Neuronal stem cell (in vitro differentiated cells): ENCODE data around the gene BAZ2B.

ENCODE experiments used
- DNase-seq: peaks from one replicate; pipeline ENCODE4 v3.0.0-alpha.2; 2013; ENCODE audit warnings: low spot score
- H2AFZ ChIP-seq: one replicate; pipeline ENCODE4 v1.6.1; 2013; ENCODE audit warnings: mild to moderate bottlenecking, low read length, inconsistent platforms
- H2AK5ac ChIP-seq: 2 replicates; pipeline ENCODE4 v1.6.1; 2013; ENCODE audit warnings: low read depth, mild to moderate bottlenecking, inconsistent platforms, low read length, moderate library complexity, mixed read lengths
- H2BK120ac ChIP-seq: 2 replicates; pipeline ENCODE4 v1.6.1; 2013; ENCODE audit warnings: low read depth, mild to moderate bottlenecking, inconsistent platforms, low read length, moderate library complexity, mixed read lengths
- H2BK12ac ChIP-seq: one replicate; pipeline ENCODE4 v1.6.1; 2013; ENCODE audit warnings: low read length, inconsistent platforms
- H2BK15ac ChIP-seq: 2 replicates; pipeline ENCODE4 v1.6.1; 2013; ENCODE audit warnings: mild to moderate bottlenecking, low read length, inconsistent platforms, mixed read lengths
- H2BK5ac ChIP-seq: one replicate; pipeline ENCODE4 v1.6.1; 2013; ENCODE audit warnings: inconsistent platforms, mild to moderate bottlenecking, low read length, moderate library complexity
- H3K14ac ChIP-seq: one replicate; pipeline ENCODE4 v1.6.1; 2013; ENCODE audit warnings: low read length, inconsistent platforms
- H3K18ac ChIP-seq: 2 replicates; pipeline ENCODE4 v1.6.1; 2013; ENCODE audit warnings: low read length, inconsistent platforms
- H3K23ac ChIP-seq: 2 replicates; pipeline ENCODE4 v1.6.1; 2013; ENCODE audit warnings: low read depth, mild to moderate bottlenecking, mixed read lengths, low read length, inconsistent platforms; ENCODE audit not compliant: poor library complexity
- H3K27ac ChIP-seq: replicated peaks from 3 replicates; pipeline ENCODE4 v1.5.1; 2013; ENCODE audit warnings: low read length, inconsistent platforms
- H3K27me3 ChIP-seq, 3 experiments: 2 replicates each; pipeline ENCODE4 v1.6.1; 2013; ENCODE audit warnings: low read length in 3 of 3, mild to moderate bottlenecking in 2 of 3, inconsistent platforms in 1 of 3, low read depth in 1 of 3, mixed read lengths in 1 of 3, moderate library complexity in 1 of 3; ENCODE audit not compliant: control insufficient read depth in 3 of 3, insufficient read depth in 3 of 3
- H3K36me3 ChIP-seq, 2 donors: replicated peaks in 1 of 2; 2 replicates each; pipeline ENCODE4 v1.6.1; 2013; ENCODE audit warnings: low read length in 2 of 2; ENCODE audit not compliant: control insufficient read depth in 2 of 2, insufficient read depth in 2 of 2
- H3K4ac ChIP-seq: 2 replicates; pipeline ENCODE4 v1.6.1; 2013; ENCODE audit warnings: inconsistent platforms, mild to moderate bottlenecking, low read length, moderate library complexity
- H3K4me1 ChIP-seq, 2 donors: 1 replicate in 1 of 2; 2 replicates in 1 of 2; pipeline ENCODE4 v1.6.1; 2013; ENCODE audit warnings: low read length in 2 of 2, low read depth in 1 of 2; ENCODE audit not compliant: control insufficient read depth in 2 of 2, insufficient read depth in 1 of 2
- H3K4me2 ChIP-seq: one replicate; pipeline ENCODE4 v1.6.1; 2013; ENCODE audit warnings: mild to moderate bottlenecking, low read length, inconsistent platforms; ENCODE audit not compliant: insufficient read depth, poor library complexity, severe bottlenecking
- H3K4me3 ChIP-seq, 2 donors: 2 replicates each; pipeline ENCODE4 v1.5.1; 2013; ENCODE audit warnings: low read length in 2 of 2, mild to moderate bottlenecking in 2 of 2, inconsistent platforms in 1 of 2, moderate library complexity in 1 of 2
- H3K79me1 ChIP-seq: one replicate; pipeline ENCODE4 v1.6.1; 2013; ENCODE audit warnings: low read depth, mild to moderate bottlenecking, inconsistent platforms, low read length, moderate library complexity
- H3K9ac ChIP-seq: one replicate; pipeline ENCODE4 v1.6.1; 2013; ENCODE audit warnings: mild to moderate bottlenecking, low read depth, low read length, inconsistent platforms; ENCODE audit not compliant: poor library complexity
- H3K9me3 ChIP-seq, 2 donors: replicated peaks in 1 of 2; 2 replicates each; pipeline versions ENCODE3 to v1.6.1; 2013; ENCODE audit warnings: low read length in 2 of 2, mild to moderate bottlenecking in 2 of 2, inconsistent platforms in 1 of 2, low read depth in 1 of 2, mixed read lengths in 1 of 2, moderate library complexity in 1 of 2; ENCODE audit not compliant: control insufficient read depth in 2 of 2, insufficient read depth in 1 of 2
- H4K8ac ChIP-seq: one replicate; pipeline ENCODE4 v1.6.1; 2013; ENCODE audit warnings: low read depth, mild to moderate bottlenecking, inconsistent platforms, low read length, moderate library complexity
- H4K91ac ChIP-seq: one replicate; pipeline ENCODE4 v1.6.1; 2013; ENCODE audit warnings: low read length, low read depth, mild to moderate bottlenecking, inconsistent platforms; ENCODE audit not compliant: poor library complexity
- WGBS, 2 donors: extraction: QIAGEN DNeasy Blood & Tissue Kit; methylation state at CpG; one replicate each; pipeline ENCODE4 v1.1.7; 2013; ENCODE audit warnings: missing lambda C conversion rate in 2 of 2, mixed read lengths in 1 of 2; ENCODE audit not compliant: insufficient read length in 2 of 2, insufficient replicate concordance in 1 of 2; ENCODE audit errors: extremely low coverage in 2 of 2; 5-methylcytosine and 5-hydroxymethylcytosine counted together

BAZ2B gene

DNA sequence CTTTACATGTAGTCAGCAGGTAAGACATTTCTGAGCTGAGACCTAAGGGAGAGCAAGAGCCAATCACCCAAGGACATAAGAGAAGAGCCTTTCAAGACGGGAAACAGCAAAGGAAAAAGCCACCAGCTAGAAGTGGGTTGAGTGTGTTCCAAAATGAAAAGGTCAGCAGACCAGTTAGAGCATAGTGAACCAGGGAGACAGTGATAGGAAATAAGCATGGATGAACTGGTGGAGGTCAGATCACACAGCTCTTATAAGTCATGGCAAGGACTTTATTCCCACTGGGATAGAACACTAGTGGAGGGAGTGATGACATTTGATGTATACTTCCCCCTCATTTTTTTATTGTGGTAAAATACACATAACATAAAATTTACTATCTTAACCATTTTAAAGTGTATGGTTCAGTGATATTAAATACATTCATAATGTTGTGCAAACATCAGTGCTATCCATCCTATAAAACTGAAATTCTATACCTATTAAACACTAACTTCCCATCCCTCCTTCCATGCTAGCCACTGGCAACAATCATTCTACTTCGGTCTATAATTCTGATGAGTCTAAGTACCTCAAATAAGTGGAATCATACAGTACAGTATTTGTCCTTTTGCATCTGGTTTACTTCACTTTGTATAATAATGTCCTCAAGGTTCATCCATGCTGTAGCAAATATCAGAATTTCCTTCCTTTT, 174.0 kb downstream of the BAZ2B start:
- Histone ChIP-seq H3K9ac (no peak overlapping the region), H2BK15ac (no peak overlapping the region), H2AFZ (no peak overlapping the region), H3K4me1 (no peaks in the 10 kb centered on the region), H4K8ac (no peak overlapping the region), H2BK120ac (no peak overlapping the region), H3K4me2 (no peak overlapping the region), H3K18ac (no peak overlapping the region), H3K14ac (no peak overlapping the region), H3K79me1 (no peaks in the 10 kb centered on the region), H3K36me3 (peaks cover 15 to 100% of the 10 kb centered on the region in 2 donors), H3K9me3 (no peaks in the 10 kb centered on the region), H3K4ac (no peak overlapping the region), H2AK5ac (no peak overlapping the region), H2BK12ac (no peak overlapping the region), H3K27me3 (no peaks in the 10 kb centered on the region), H2BK5ac (no peak overlapping the region), H3K4me3 (no peak overlapping the region), H3K27ac (no peak overlapping the region), H3K23ac (no peak overlapping the region), H4K91ac (no peak overlapping the region)
- no CpG with 5 or more reads among the region's 2 CpGs for WGBS, 2 donors
- DNase-seq, result no peak

DNA sequence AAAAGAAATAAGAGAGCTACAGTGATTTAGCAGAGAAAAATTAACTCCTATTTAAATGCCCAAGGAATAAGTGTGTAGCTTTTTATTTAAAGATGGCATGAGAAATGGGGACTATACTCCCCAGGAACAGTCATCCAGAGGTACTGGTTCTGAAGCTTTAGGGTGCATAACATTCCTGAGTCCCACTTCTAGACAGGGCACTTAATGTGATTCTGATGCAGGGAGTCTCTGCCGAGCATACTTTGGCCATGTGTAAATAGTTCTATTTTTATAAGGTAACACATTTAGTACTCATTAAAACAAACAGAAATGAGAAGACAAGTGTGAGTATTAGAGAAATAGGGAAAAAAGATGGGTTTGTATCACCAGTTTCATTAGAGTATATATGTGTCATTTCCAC, 175.2 kb downstream of the BAZ2B start:
- H2AFZ ChIP-seq, result no peak overlapping the region
- H3K4ac ChIP-seq, result no peak overlapping the region
- no peak overlapping the region for H3K14ac ChIP-seq
- H3K9ac ChIP-seq, result no peak overlapping the region
- no peak overlapping the region for H2BK120ac ChIP-seq
- WGBS, 2 donors, result no CpG with 5 or more reads among the region's 1 CpG
- H3K4me3 ChIP-seq, result no peak overlapping the region
- H2BK15ac ChIP-seq, result no peak overlapping the region
- no peak overlapping the region for H2AK5ac ChIP-seq
- no peaks in the 10 kb centered on the region for H3K79me1 ChIP-seq
- H4K91ac ChIP-seq, result no peak overlapping the region
- peaks cover 14 to 98% of the 10 kb centered on the region in 2 donors for H3K36me3 ChIP-seq
- H4K8ac ChIP-seq, result no peak overlapping the region
- H2BK5ac ChIP-seq, result no peak overlapping the region
- H3K18ac ChIP-seq, result no peak overlapping the region
- H3K23ac ChIP-seq, result no peak overlapping the region
- no peak for DNase-seq
- H2BK12ac ChIP-seq, result no peak overlapping the region
- peaks cover 0 to 4% of the 10 kb centered on the region in 2 donors for H3K9me3 ChIP-seq
- no peak overlapping the region for H3K27ac ChIP-seq
- no peak overlapping the region for H3K4me2 ChIP-seq
- no peaks in the 10 kb centered on the region for H3K4me1 ChIP-seq
- H3K27me3 ChIP-seq, result no peaks in the 10 kb centered on the region

DNA sequence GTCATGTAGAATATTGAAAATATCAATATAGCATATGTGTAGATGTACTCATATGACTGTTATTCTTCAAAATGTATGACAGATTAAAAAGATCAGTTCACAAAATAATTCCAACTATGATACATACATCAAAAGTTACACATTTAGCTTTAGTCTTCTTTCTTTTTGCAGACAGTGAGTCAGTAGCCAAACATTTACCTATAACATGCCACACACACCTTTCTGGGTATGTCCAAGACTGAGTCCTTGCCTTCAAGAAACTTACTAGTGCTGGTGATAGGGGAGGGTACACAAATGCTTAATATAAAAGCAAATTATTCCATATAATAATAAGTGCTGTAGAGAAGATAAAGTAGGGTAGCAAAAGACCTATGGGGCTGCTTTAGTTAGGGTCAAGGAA, 176.9 kb downstream of the BAZ2B start:
- Histone ChIP-seq H2AK5ac (no peak overlapping the region), H2AFZ (no peak overlapping the region), H3K27me3 (no peaks in the 10 kb centered on the region), H2BK120ac (no peak overlapping the region), H2BK15ac (no peak overlapping the region), H3K27ac (no peak overlapping the region), H3K23ac (no peak overlapping the region), H3K4me2 (no peak overlapping the region), H3K9me3 (peaks cover 0 to 4% of the 10 kb centered on the region in 2 donors), H2BK5ac (no peak overlapping the region), H4K8ac (no peak overlapping the region), H4K91ac (no peak overlapping the region), H3K79me1 (no peaks in the 10 kb centered on the region), H3K14ac (no peak overlapping the region), H3K36me3 (peaks cover 8 to 87% of the 10 kb centered on the region in 2 donors), H3K4ac (no peak overlapping the region), H3K9ac (no peak overlapping the region), H3K4me3 (no peak overlapping the region), H3K4me1 (no peaks in the 10 kb centered on the region), H3K18ac (no peak overlapping the region), H2BK12ac (no peak overlapping the region)
- DNase-seq, result no peak

- H3K79me1 ChIP-seq, result no peaks in the 10 kb centered on the region
- H3K14ac ChIP-seq, result no peak overlapping the region
- no peak overlapping the region for H2BK15ac ChIP-seq
- peaks cover 0 to 4% of the 10 kb centered on the region in 2 donors for H3K9me3 ChIP-seq
- no peak overlapping the region for H2BK5ac ChIP-seq
- no peak overlapping the region for H3K4me2 ChIP-seq
- DNase-seq, result no peak
- no peak overlapping the region for H2AFZ ChIP-seq
- H4K8ac ChIP-seq, result no peak overlapping the region
- H4K91ac ChIP-seq, result no peak overlapping the region
- no peak overlapping the region for H3K9ac ChIP-seq
- WGBS, 2 donors, result no CpG with 5 or more reads among the region's 5 CpGs
- H3K18ac ChIP-seq, result no peak overlapping the region
- no peak overlapping the region for H3K4ac ChIP-seq
- H2BK12ac ChIP-seq, result no peak overlapping the region
- no peak overlapping the region for H2AK5ac ChIP-seq
- H3K4me3 ChIP-seq, result no peak overlapping the region
- peaks cover 5 to 82% of the 10 kb centered on the region in 2 donors for H3K36me3 ChIP-seq
- no peaks in the 10 kb centered on the region for H3K4me1 ChIP-seq
- no peaks in the 10 kb centered on the region for H3K27me3 ChIP-seq
- H2BK120ac ChIP-seq, result no peak overlapping the region
- H3K27ac ChIP-seq, result no peak overlapping the region
- no peak overlapping the region for H3K23ac ChIP-seq
Measured at GRCh38 chr2:159438720-159439353, 177.5 kb downstream of the BAZ2B start.
